Adipose tissue (tissue), 3 donors: ENCODE data around the gene CTDSP1. TPM values are rescaled to one million over a fixed set of nuclear protein-coding genes. Genes with fewer than 3 reads are reported as not detected.

Experiments
- H3K27ac ChIP-seq: one replicate; pipeline ENCODE4 v1.5.1; 2013; ENCODE audit warnings: low read depth, low read length
- WGBS, 3 donors: extraction: QIAGEN DNeasy Blood & Tissue Kit; methylation state at CpG; one replicate each; pipeline ENCODE4 v1.1.7; 2013; 5-methylcytosine and 5-hydroxymethylcytosine counted together
- polyA plus RNA-seq, 3 donors: library from polyadenylated mRNA; stranded (reverse); fragments of 200-250 nt; gene quantifications; one replicate each; pipeline ENCODE4 v1.2.3, GENCODE V29; 2013
- donor health status: healthy with polysubstance abuse.
- donor health status: Bipolar disorder and iron deficiency.
- donor health status: healthy.

CTDSP1 gene
- polyA plus RNA-seq, 3 donors = 72.0 to 134 (median 132) TPM

GRCh38 chr2:218375212-218375611, 24.5 kb upstream of the CTDSP1 start:
- no peak overlapping the region for H3K27ac ChIP-seq
- 28 to 38% (median 28%) methylated on average over 2 of the region's 2 CpGs for WGBS, 3 donors

- H3K27ac ChIP-seq = no peak overlapping the region
- WGBS, 3 donors = 68 to 87% (median 70%) methylated on average over 5 of the region's 5 CpGs
Observed at GRCh38 chr2:218378053-218378452, 21.6 kb upstream of the CTDSP1 start.

- no peak within 1 kb of the TSS for H3K27ac ChIP-seq
- 44 to 84% (median 63%) methylated on average over 13 of the region's 13 CpGs for WGBS, 3 donors
Observed at GRCh38 chr2:218381916-218382366, 17.7 kb upstream of the CTDSP1 start, which contains the start of gene SLC11A1. Gene SLC11A1, plus strand, starts transcription at chr2:218382273. Its CDS starts 96 bp downstream, at chr2:218382369.

- 89 to 98% (median 94%) methylated on average over 6 of the region's 6 CpGs for WGBS, 3 donors
- H3K27ac ChIP-seq = no peak overlapping the region
Observed at GRCh38 chr2:218382785-218383184, 16.9 kb upstream of the CTDSP1 start.

GRCh38 chr2:218383892-218384519, 15.7 kb upstream of the CTDSP1 start:
- H3K27ac ChIP-seq = no peak overlapping the region
- WGBS, 3 donors = 86 to 90% (median 88%) methylated on average over 10 of the region's 10 CpGs

GRCh38 chr2:218384975-218385374, 14.7 kb upstream of the CTDSP1 start:
- 82 to 88% (median 87%) methylated on average over 9 of the region's 9 CpGs for WGBS, 3 donors
- no peak overlapping the region for H3K27ac ChIP-seq

GRCh38 chr2:218386505-218387368, 12.9 kb upstream of the CTDSP1 start:
- 67 to 74% (median 73%) methylated on average over 23 of the region's 23 CpGs for WGBS, 3 donors
- no peak overlapping the region for H3K27ac ChIP-seq

- no peak overlapping the region for H3K27ac ChIP-seq
- WGBS, 3 donors = 10 to 17% (median 16%) methylated on average over 35 to 38 of the region's 38 CpGs
Observed at GRCh38 chr2:218387369-218388194, 12.1 kb upstream of the CTDSP1 start.

- no peak overlapping the region for H3K27ac ChIP-seq
- 90 to 94% (median 93%) methylated on average over 17 of the region's 17 CpGs for WGBS, 3 donors
Observed at GRCh38 chr2:218389333-218390150, 10.1 kb upstream of the CTDSP1 start.

- no peak overlapping the region for H3K27ac ChIP-seq
- 93 to 96% (median 94%) methylated on average over 23 of the region's 23 CpGs for WGBS, 3 donors
Observed at GRCh38 chr2:218391202-218391601, 8.5 kb upstream of the CTDSP1 start.

- WGBS, 3 donors = 89 to 95% (median 91%) methylated on average over 5 of the region's 5 CpGs
Observed at GRCh38 chr2:218392459-218392858, 7.2 kb upstream of the CTDSP1 start.

GRCh38 chr2:218392891-218393462, 6.7 kb upstream of the CTDSP1 start:
- no peak overlapping the region for H3K27ac ChIP-seq
- 78 to 84% (median 80%) methylated on average over 16 of the region's 16 CpGs for WGBS, 3 donors

More at GRCh38 chr2:218392459-218392858, 7.2 kb upstream of the CTDSP1 start:
- no peak overlapping the region for H3K27ac ChIP-seq

GRCh38 chr2:218393750-218394290, 5.8 kb upstream of the CTDSP1 start:
- H3K27ac ChIP-seq = no peak overlapping the region
- 47 to 76% (median 60%) methylated on average over 8 of the region's 8 CpGs for WGBS, 3 donors

GRCh38 chr2:218394298-218395089, 5.2 kb upstream of the CTDSP1 start:
- H3K27ac ChIP-seq = no peak overlapping the region
- 78 to 86% (median 80%) methylated on average over 13 of the region's 13 CpGs for WGBS, 3 donors

- WGBS, 3 donors = 79 to 86% (median 81%) methylated on average over 6 of the region's 6 CpGs
- H3K27ac ChIP-seq = no peak overlapping the region
Observed at GRCh38 chr2:218395090-218395444, 4.6 kb upstream of the CTDSP1 start.

- WGBS, 3 donors = 26 to 33% (median 32%) methylated on average over 16 of the region's 16 CpGs
- H3K27ac ChIP-seq = peak overlapping the region; percentile 10
Observed at GRCh38 chr2:218395456-218395825, 4.2 kb upstream of the CTDSP1 start.
